HG03039 (cell line): ENCODE results near the gene RAB6A.
"Not testable (repeated sequence)": the region's sequence is repeated elsewhere in the genome, so short reads cannot be mapped to it uniquely, and the experiment has no call there.

Source experiments
- ATAC-seq: cut with Tn5 transposase; IDR thresholded peaks from one replicate; pipeline ENCODE4 v1.9.1; 2021; ENCODE audit warnings: mild to moderate bottlenecking, moderate library complexity; ENCODE audit not compliant: unreplicated experiment

Gene RAB6A

GRCh38 chr11:73766763-73767162, 5.9 kb upstream of the RAB6A start:
- no peak for ATAC-seq

GRCh38 chr11:73762732-73763131, 1.9 kb upstream of the RAB6A start:
- no peak for ATAC-seq

DNA sequence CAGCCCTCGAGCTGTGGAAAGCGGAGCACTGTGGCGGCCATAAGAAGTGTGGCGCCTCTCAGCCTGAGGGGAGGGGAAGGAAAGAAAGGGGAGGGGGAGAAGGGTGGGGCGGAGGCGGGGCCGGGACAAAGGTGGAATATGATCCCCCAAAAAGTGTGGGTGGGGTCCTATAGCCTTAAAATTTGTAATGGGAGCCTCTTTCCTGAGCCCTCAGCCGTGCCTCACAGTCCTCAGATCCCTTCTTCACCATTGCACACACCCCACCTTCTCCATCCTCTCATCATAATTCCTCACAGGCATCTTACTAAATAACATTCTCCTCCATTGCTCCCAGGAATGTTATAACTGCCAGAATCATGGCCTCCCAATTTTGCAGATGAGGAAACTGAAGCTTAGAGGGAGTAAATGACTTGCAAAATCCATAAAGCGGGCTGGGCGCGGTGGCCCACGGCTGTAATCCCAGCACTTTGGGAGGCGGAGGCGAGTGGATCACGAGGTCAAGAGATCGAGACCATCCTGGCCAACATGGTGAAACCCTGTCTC, 600 bp upstream of the RAB6A start:
- ATAC-seq = no peak

DNA sequence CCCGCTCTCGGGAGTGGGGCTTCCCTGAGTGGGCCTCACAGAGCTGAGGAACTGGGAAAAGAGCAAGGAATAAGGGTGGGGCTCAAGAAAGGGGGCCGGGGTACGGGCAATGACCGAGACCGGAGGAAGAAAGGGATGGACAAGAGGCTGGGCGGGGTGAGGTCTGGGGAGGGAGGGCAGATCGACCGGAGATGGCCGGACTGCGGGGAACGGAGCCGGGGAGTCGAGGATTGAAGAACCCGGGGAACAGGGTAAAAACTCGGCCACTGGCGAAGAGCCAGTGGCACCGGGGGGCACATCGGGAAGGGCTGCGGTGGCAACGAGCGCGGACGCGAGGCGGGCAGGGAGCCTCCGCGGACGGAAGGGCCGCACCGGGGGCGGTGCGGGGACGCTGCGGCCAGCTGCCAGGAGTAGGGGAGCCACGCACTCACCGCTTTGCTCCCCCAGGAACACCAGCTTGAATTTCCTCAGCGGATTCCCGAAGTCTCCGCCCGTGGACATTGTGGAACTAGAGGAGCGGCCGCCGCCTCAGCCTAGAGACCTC, 667 bp downstream of the RAB6A start:
- peak; percentile 2 for ATAC-seq

GRCh38 chr11:73759610-73760134, 1.2 kb downstream of the RAB6A start:
- ATAC-seq = no peak

DNA sequence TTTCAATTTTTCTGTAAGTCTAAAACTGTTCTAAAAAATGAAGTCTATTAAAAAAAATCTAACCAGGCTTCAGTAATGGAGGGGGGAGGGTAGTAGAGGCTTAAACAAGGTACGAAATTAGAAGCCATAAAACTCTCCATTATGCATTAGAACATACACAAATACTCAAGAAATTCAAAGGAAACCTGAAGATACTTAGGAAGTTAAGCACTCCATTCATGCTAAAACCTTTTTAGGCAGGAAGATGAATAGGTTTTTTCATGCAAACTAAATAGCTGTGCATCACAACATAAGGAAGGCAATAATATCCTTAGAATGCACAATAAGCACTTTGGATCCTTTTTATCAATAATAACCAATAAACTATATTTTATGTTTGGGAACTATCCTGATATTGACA, 2.4 kb downstream of the RAB6A start:
- no peak for ATAC-seq

- ATAC-seq = no peak
Observed at GRCh38 chr11:73757598-73757997, 3.3 kb downstream of the RAB6A start.

DNA sequence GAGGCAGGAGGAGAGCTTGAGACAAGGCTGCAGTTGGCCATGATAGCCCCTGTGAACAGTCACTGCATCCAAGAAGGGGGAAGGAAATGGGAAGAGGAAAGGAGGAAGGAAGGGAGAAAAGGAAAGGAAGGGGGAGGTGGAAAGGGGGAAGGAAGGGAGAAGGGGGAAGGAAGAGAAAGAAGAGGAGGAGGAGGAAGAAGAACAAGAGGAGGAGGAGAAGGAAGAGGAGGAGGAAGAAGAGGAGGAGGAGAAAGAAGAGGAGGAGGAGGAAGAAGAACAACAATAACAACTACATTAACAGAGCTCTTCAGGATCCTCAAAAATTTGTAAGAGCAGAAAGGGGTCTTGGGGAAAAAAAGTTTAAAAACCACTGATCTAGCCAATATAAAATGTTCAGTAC, 5.2 kb downstream of the RAB6A start:
- no peak for ATAC-seq

DNA sequence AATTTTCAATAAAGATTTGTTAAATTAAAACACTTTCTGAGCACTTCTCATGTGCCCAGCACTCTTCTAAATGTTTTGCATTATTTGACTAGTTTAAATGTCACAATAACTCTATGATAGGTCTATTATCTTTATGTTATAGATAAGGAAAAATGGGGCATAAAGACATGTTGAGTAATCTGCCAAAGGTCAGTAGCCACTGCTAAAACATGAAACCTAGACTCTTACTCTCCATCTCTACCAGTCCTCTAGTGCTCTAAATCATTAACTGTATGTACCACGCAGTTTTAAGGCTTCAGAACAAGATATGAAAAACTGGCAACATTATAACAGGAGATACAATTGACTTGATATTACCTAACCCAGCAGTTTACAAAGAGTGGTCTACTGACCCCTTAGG, 6.9 kb downstream of the RAB6A start:
- ATAC-seq = no peak

- ATAC-seq = no peak
Observed at GRCh38 chr11:73752903-73753302, 8.0 kb downstream of the RAB6A start.

- ATAC-seq = no peak
Observed at GRCh38 chr11:73752216-73752867, 8.5 kb downstream of the RAB6A start.

DNA sequence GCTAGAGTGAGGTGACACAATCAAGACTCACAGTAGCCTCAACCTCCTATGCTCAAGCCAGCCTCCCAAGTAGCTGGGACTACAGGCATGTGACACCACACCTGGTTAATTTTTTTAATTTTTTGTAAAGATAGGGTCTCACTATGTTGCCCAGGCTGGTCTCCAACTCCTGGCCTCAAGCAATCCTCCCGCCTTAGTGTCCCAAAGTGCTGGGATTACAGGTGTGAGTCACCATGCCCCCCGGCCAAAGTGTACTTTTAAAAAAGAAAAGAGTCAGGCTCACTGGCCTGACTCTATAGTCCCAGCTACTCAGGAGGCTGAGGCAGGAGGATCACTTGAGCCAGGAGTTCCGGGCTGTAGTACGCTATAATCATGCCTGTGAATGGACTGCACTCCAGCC, 10.0 kb downstream of the RAB6A start:
- ATAC-seq = not testable (repeated sequence)

- no peak for ATAC-seq
Observed at GRCh38 chr11:73750228-73750627, 10.6 kb downstream of the RAB6A start.

DNA sequence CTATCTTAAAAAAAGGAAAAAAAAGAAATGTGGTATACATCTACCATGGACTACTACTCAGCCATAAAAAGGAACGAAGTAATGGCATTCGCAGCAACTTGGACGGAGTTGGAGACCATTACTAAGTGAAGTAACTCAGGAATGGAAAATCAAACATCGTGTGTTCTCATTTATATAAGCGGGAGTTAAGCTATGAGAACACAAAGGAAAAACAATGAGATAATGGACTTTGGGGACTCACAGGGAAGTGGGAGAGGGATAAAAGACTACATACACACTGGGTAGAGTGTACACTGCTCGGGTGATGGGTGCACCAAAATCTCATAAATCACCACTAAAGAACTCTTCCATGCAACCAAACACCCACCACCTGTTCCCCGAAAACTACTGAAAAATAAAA, 11.8 kb downstream of the RAB6A start:
- ATAC-seq = no peak

- no peak for ATAC-seq
Observed at GRCh38 chr11:73748300-73748699, 12.6 kb downstream of the RAB6A start.

DNA sequence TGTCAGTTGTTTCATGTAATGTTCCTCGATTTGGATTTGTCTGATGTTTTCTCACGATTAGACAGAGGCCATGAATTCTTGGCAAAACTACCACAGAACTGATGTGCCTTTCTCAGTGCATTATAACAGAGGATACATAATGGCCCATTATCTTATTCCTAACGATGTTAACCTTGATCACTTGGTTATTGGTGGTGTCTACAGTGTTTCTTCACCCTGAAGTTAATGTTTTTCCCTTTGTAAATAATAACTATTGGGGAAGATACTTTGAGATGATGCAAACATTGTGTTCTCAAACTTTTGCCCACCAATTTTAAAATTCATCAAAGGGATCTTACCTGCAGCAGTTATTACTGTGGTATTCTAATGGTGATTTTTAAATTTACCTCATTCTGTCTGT, 13.1 kb downstream of the RAB6A start:
- ATAC-seq = no peak

DNA sequence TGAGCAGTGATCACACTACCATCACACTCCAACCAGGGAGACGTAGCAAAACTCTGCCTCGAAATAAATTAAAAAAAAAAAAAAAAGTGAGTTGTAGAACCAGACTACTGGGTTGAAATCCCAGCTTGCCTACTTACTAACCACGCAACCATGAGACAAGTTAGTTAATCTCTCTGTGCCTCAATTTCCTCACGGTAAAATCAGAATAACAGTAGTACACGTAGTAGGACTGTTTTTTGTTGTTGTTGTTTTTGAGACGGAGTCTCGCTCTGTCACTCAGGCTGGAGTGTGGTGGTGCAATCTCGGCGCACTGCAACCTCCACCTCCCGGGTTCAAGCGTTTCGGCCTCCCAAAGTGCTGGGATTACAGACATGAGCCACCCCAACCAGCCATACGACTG, 14.2 kb downstream of the RAB6A start:
- ATAC-seq = no peak

DNA sequence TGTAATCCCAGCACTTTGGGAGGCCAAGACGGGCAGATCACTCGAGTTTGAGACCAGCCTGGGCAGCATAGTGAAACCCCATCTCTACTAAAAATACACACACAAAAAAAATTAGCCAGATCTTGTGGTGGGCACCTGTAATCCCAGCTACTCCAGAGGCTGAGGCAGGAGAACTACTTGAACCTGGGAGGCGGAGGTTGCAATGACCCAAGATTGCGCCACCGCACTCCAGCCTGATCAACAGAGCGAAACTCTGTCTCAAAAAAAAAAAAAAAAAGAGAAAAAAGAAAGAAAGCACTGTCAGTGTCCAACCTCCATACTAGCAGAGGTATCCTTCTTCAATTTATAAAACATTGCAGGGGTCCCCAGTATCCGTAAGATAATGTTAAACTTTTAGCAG, 17.8 kb downstream of the RAB6A start:
- no peak for ATAC-seq

GRCh38 chr11:73735959-73736358, 24.9 kb downstream of the RAB6A start:
- ATAC-seq = not testable (repeated sequence)

GRCh38 chr11:73734993-73735392, 25.9 kb downstream of the RAB6A start:
- no peak for ATAC-seq

DNA sequence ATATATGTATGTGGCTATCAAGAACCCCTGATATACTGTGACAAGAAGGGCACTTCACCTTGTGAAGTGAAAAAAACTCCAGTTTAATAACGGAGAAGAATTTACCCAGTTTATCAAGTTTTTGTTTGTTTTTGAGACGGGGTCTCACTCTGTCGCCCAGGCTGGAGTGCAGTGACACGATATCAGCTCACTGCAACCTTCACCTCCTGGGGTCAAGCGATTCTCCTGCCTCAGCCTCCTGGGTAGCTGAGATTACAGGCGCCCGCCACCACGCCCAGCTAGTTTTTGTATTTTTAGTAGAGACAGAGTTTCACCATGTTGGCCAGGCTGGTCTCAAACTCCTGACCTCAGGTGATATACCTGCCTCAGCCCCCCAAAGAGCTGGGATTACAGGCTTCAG, 26.9 kb downstream of the RAB6A start:
- not testable (repeated sequence) for ATAC-seq

DNA sequence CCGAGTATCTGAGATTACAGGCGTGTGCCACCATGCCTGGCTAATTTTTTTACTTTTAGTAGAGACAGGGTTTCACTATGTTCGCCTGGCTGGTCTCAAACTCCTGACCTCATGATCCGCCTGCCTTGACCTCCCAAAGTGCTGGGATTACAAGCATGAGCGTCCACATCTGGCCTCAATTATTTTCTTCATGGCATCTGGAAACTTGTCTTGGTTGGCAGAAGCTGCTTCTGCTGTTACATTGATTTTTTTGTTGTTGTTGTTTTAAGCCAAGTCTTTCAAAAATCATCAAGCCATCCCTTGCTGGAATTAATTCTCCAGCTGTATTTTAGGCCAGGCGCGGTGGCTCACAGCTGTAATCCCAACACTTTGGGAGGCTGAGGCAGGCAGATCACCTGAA, 27.9 kb downstream of the RAB6A start:
- not testable (repeated sequence) for ATAC-seq
